ENCODE measurements around the gene SMARCAL1. TPM values are rescaled to one million over a fixed set of nuclear protein-coding genes. Genes with fewer than 3 reads are reported as not detected.

Gene SMARCAL1
- total and polyA plus RNA-seq, 2 of the 13 experiments (the other 11 are each of a cell fraction or from before 2014, with no cell fraction given), result 12.7 to 21.3 TPM

GRCh38 chr2:216387262-216387661 lies 25.0 kb upstream of the SMARCAL1 start:
- H3K4me2 ChIP-seq (ENCODE audit: low read depth, low read length), result no peak overlapping the region
- no peak overlapping the region for H3K27ac ChIP-seq (ENCODE audit: extremely low read length, insufficient read depth, low read length)
- in situ Hi-C loops (cut with HindIII; ENCODE audit: extremely low pct_ligation_motif_present, low pct_unique_long_range_greater_than_20kb) (no loop called here), intact Hi-C loops (cut with micrococcal nuclease; ENCODE audit: unreplicated experiment) (no loop called here)
- no peak overlapping the region for H3K9ac ChIP-seq (ENCODE audit: insufficient read depth, low read depth, low read length)
- H3K4me3 ChIP-seq (replicated peaks in 1 of 3; ENCODE audit: insufficient read depth in 1 of 3, low read depth in 2 of 3, low read length in 3 of 3), result no peak overlapping the region
- no peaks in the 10 kb centered on the region for H3K36me3 ChIP-seq (replicated peaks in 1 of 2; ENCODE audit: control insufficient read depth in 1 of 2, insufficient read depth in 2 of 2, low read length in 2 of 2)
- no peaks in the 10 kb centered on the region for H3K4me1 ChIP-seq (ENCODE audit: insufficient read depth, low read length)
- no peaks in the 10 kb centered on the region for H3K79me2 ChIP-seq (ENCODE audit: insufficient read depth, low read length)
- ATAC-seq (no peak), DNase-seq (ENCODE audit: low spot score) (no peak), FAIRE-seq (no peak)
- TF ChIP-seq ZNF275 (CRISPR knock-in tag; IDR thresholded peaks at IDR 0.05; ENCODE audit: borderline replicate concordance) (no peak), ZNF12 (CRISPR knock-in tag; IDR thresholded peaks at IDR 0.05) (peak; percentile 97)
- H3K9me3 ChIP-seq (ENCODE audit: low read length), result no peaks in the 10 kb centered on the region
- CTCF ChIA-PET (ENCODE audit: low intra/inter-chr PET ratio, low total read pairs), result no interaction called here
- no peak overlapping the region for H2AFZ ChIP-seq (ENCODE audit: low read length)
- POLR2A ChIA-PET, result no interaction called here
- peaks cover under 1 to 9% of the 10 kb centered on the region in 2 experiments; a peak in 2 of 5 replicates for H3K27me3 ChIP-seq (ENCODE audit: control insufficient read depth in 1 of 2, insufficient read depth in 2 of 2, low read length in 2 of 2)
- no peaks in the 10 kb centered on the region for H4K20me1 ChIP-seq (ENCODE audit: insufficient read depth, low read length)
- WGBS (ENCODE audit: low lambda C conversion rate), result 31% methylated on average over 2 of the region's 2 CpGs
- no TSS peak for BruUV-seq (replicated peaks)

DNA sequence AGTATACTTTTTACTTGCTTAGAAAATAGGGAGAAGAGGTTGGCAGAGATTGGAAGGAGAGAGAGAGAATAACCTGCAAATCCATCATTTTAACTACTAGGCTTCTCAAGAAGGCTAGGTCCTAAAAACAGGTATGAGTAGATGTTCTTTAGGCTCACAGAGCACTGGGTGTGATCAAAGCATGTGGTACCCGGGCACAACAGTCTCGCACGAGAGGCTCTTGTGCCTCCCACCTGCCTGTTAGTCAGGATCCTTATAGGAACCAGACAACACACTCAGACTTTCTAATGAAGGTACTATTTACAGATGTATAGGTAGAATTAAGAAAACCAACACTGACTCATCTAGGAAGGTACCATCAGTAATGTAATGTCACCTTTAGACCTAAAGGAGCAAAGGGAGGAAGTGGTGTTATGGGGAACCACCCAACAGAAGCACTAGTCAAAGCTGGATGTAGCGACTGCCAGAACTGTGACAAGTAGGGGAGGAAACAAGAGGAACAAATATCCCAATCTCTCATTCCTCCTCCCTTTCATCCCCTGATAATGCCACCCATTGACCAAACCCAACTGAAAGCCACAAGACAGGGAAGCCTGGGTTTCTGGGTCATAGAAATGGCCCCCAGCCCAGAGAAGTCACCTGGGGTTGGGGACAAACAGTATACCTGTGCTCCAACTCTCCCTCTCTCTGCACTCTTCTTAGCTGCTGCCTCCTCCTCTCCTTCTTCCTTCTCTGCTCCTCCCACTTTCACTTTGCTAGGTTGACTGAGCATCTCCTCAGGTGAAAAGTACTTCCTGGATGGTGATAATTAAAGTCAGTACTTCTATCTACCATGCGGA lies 24.0 kb upstream of the SMARCAL1 start:
- H3K4me2 ChIP-seq (ENCODE audit: low read depth, low read length), result no peak overlapping the region
- WGBS (ENCODE audit: low lambda C conversion rate), result 7% methylated on average over 5 of the region's 5 CpGs
- FAIRE-seq, result no peak
- H3K9ac ChIP-seq (ENCODE audit: insufficient read depth, low read depth, low read length), result no peak overlapping the region
- H3K36me3 ChIP-seq (replicated peaks in 1 of 2; ENCODE audit: control insufficient read depth in 1 of 2, insufficient read depth in 2 of 2, low read length in 2 of 2), result no peaks in the 10 kb centered on the region
- ChIA-PET POLR2A (no interaction called here), CTCF (ENCODE audit: low intra/inter-chr PET ratio, low total read pairs) (no interaction called here)
- H3K4me3 ChIP-seq (replicated peaks in 1 of 3; ENCODE audit: insufficient read depth in 1 of 3, low read depth in 2 of 3, low read length in 3 of 3), result no peak overlapping the region
- no peaks in the 10 kb centered on the region for H3K4me1 ChIP-seq (ENCODE audit: insufficient read depth, low read length)
- intact Hi-C loops (cut with micrococcal nuclease; ENCODE audit: unreplicated experiment) (no loop called here), in situ Hi-C loops (cut with HindIII; ENCODE audit: extremely low pct_ligation_motif_present, low pct_unique_long_range_greater_than_20kb) (no loop called here)
- H3K9me3 ChIP-seq (ENCODE audit: low read length), result no peaks in the 10 kb centered on the region
- H2AFZ ChIP-seq (ENCODE audit: low read length), result no peak overlapping the region
- H3K27ac ChIP-seq (ENCODE audit: extremely low read length, insufficient read depth, low read length), result no peak overlapping the region
- H3K27me3 ChIP-seq (ENCODE audit: control insufficient read depth in 1 of 2, insufficient read depth in 2 of 2, low read length in 2 of 2), result peaks cover 2 to 19% of the 10 kb centered on the region in 2 experiments; a peak in 4 of 5 replicates
- H4K20me1 ChIP-seq (ENCODE audit: insufficient read depth, low read length), result no peaks in the 10 kb centered on the region
- no TSS peak for BruUV-seq (replicated peaks)
- ATAC-seq, result no peak
- H3K79me2 ChIP-seq (ENCODE audit: insufficient read depth, low read length), result no peaks in the 10 kb centered on the region
- TF ChIP-seq HNRNPH1 (optimal IDR thresholded peaks at IDR 0.05; ENCODE audit: low read depth, low read length) (no peak), NFE2L2 (IDR thresholded peaks at IDR 0.05; ENCODE audit: low read length) (no peak), PCBP1 (IDR thresholded peaks at IDR 0.05; ENCODE audit: borderline replicate concordance, low read depth, low read length) (no peak), ZNF441 (CRISPR knock-in tag; IDR thresholded peaks at IDR 0.05; ENCODE audit: borderline replicate concordance) (no peak), ZSCAN29 (CRISPR knock-in tag; conservative IDR thresholded peaks at IDR 0.05) (no peak), HNRNPLL (IDR thresholded peaks at IDR 0.05; ENCODE audit: low read depth, low read length, poor library complexity, severe bottlenecking) (no peak), ZBTB14 (CRISPR knock-in tag; IDR thresholded peaks at IDR 0.05) (no peak), ZFP62 (CRISPR knock-in tag; IDR thresholded peaks at IDR 0.05) (no peak)
- DNase-seq (ENCODE audit: low spot score), result no peak
